NK-92 (cell line): ENCODE data around the gene TIMM8B.
"Not testable (repeated sequence)": the region's sequence is repeated elsewhere in the genome, so short reads cannot be mapped to it uniquely, and the experiment has no call there.

Experiments used
- DNase-seq: peaks from one replicate; lab custom pipeline; 2025; ENCODE audit not compliant: unreplicated experiment; lab: John Stamatoyannopoulos, UW

The TIMM8B gene, protein sequence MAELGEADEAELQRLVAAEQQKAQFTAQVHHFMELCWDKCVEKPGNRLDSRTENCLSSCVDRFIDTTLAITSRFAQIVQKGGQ

DNA sequence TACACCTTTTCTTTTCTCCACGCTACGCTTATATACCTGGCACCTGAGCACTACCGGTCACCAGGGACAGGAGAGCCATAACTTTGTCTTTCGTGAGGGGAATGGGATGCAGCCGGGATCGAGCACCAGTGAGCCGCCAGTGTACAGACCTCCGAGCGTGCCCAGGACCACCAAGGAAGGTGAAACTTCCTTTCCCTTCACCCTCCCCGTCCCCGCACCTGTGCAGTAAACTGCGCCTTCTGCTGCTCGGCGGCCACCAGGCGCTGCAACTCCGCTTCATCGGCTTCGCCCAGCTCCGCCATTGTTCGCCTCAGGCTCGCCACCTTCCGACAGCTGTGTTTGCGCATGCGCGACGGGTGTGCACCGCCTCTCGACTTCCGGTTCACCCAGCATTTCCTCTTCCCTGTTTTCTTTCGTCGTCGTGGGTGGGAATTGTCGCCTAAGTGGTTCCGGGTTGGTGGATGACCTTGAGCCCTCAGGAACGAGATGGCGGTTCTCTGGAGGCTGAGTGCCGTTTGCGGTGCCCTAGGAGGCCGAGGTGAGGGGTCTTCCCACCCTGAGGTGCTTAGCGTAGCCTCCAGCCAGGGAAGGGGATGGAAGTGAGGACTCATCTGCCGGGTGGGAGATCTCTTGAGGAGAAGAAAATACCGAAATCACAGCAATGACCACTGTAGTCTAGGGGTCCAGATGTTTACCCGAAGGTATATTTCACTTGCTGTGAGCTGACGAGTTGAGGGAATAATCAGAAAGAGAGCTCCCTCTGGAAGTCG is at the start of gene TIMM8B, which contains the start of gene SDHD:
Gene TIMM8B (minus strand): TSS at position 335 of the 770 bp plus-strand sequence. CDS start 33 bp downstream, at position 302.
Gene SDHD (plus strand): TSS at position 452 of the 770 bp plus-strand sequence. CDS start 35 bp downstream, at position 487.
- DNase-seq = peak; percentile 81

DNA sequence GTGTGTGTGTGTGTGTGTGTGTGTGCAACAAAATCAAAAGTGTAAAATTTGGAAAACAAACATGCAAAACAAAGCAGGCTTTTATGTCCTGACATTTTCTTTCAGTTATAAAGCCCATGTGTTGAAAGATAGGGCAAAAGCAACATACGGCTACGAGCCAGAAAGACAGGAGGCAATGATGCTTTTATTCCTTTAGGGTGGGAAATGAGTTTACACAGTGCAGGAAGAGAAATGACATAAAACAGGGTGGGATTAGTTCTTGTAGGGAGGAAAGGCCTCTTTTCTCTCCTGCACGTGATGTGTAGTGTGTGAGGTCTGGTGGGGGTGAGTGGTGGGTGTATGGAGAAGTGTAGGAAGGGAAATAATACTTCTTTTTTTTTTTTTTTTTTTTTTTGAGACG is 47.9 kb upstream of the TIMM8B start:
- no peak for DNase-seq

DNA sequence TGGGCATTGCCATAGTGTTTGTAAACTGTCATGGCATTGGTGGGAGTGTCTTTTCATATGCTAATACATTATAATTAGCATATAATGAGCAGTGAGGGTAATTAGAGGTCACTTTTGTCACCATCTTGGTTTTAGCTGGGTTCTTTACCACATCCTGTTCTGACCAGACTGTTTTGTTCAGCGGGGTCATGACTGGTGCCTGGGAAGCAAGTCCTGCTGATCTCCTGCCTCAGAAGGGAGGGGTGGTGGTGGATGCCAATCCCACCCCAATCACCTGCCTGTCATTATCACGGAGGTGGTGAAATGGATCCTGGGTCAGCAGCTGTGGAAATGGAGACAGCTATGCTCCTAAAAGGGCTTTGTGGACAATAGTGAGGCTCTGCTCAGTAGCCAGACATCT is 46.2 kb upstream of the TIMM8B start:
- no peak for DNase-seq

DNA sequence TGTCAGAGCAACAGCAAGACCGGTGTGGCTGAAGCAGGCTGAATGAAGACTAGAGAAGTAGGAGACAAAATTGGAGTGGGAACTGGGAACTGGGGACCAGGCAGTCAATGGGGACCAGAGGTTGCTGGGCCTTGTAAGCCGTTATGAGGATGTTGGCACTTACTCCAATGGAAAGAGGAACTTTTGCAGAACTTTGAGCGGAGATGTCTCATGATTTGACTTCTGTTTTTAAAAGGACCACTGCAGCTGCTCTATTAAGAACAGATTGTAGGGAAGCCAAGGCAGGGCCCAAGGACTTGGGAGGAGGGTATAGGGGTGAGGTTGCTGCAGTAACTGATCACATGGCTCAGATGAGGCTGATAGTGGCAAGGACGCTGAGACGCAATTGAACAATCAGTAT is 43.1 kb upstream of the TIMM8B start:
- no peak for DNase-seq

DNA sequence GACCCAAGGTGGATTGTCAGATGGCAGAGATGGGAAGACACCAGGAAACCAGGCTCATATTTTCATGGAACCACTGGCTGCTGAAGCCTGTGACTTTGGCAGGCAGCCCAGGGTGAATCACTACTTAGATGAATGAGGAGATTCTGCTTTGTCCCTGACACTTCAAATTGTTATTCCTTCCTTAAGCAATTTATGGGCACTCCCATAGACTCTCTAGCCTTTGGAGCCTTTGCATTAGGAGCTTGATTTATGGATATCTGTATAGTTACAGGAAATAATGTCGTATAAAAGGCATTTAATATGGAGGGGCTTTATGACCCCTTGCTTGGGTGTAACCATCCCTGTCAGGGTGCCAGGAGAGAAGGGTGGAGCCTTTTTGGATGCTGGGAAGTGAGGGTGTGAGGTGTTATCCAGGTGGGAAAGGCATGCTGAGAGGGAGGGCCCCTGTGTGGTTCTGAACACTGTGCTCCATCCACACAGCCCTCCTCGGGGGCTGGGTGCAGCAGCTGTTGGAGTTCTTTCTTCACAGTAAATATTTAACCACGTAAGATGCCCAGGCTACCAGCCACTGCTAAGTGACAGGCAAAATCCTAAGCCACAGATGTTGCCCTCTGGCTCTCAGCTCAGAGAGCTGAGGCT is 42.0 kb upstream of the TIMM8B start:
- no peak for DNase-seq

DNA sequence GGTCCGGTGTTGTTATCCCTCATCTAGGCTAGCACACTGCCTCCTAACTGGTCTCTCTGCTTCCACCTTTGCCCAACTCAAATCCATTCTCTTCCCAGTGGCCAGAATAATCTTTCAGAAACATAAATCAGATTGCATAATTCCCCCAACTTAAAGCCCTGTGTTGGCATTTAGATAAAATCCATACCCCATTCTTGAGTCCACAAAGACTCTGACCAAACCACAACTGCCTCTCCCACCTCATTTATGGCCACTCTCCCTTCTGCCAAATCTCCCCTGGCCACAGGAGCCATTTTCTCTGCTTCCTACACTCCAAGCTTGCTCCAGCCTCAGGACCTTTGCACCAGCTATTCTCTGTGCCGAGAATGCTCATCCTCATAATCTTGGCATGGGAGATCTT is 40.5 kb upstream of the TIMM8B start:
- DNase-seq = no peak

DNA sequence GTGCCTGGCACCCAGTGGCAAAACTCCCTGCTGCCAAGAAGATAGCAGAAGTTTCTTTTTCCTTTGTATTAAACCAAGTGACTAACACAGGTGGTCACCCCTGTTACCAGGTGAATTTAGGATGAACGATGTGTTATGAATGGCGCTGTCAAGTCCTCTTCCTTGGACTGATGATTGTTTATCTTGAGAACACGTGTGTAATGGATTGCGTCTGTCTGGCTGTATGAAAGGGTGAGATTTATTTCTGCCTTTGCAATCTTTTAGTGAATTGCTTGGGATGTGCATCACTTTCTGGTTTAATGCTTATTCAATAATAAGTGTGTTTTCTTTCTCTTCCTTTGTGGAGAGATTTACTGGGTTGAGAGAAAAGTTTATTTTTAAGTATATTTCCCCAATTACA is 36.6 kb upstream of the TIMM8B start:
- DNase-seq = no peak

DNA sequence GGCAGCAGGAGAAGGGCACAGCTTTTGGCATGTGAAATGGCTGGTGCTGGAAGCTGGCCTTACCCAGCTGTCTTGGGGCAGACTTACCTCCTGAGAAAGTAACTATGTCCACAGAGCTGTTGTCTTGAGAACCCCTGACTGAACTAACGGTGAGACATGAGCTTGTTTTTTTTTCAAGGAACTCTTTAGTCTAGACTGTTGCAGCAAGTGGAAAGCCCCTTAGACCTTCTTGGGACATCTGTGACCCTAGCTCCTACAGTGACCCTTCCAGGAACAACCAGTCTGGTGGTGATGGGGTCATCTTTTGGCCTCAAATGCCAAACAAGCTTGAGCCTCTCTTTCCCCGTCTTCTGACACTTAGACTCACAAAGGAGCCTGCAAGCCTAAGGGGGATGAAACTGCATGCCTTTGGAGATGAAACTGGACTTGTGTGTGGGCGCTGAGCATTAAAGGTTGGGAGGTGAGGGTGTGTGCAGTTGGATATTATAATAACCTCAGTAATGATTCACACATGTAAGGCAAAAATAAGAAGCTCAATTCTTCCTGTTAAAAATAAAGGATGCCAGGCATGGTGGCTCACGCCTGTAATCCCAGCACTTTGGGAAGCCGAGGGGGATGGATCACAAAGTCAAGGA is 35.5 kb upstream of the TIMM8B start:
- DNase-seq = no peak

DNA sequence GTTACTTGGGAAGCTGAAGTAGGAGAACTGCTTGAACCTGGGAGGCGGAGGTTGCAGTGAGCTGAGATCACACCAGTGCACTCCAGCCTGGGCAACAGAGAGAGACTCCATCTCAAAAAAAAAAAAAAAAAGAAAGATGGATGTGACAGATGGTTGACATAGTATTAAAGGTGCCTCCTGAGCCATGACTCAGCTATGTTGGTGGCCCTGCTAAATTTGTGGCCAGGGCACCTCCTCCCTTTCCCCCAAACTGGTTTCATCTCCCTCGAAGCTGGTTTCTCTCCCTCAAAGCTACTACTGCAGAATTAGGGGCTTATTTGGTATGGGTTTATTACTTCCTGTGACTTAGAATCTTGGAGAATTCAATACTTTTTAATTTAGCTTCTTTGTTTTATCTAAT is 31.6 kb upstream of the TIMM8B start:
- no peak for DNase-seq

DNA sequence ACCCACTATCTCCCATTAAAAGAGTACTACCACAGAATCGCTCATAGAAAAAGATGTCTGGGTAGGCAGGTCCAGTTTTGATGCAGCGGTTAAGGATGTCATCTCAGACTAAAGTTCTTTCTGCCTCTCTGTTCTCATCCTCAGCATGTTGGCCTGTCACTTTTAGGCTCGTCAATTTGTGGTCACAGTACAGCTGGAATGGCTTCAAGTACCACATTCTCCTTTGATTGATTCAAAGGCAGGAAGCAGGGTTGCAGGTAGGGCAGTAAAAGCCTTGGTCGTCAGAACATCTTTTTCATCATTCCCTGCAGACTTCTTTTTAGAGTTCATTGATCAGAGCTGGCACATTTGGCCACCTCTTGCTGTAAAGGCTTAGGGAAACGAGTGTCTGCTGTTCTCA is 28.8 kb upstream of the TIMM8B start:
- DNase-seq = no peak

DNA sequence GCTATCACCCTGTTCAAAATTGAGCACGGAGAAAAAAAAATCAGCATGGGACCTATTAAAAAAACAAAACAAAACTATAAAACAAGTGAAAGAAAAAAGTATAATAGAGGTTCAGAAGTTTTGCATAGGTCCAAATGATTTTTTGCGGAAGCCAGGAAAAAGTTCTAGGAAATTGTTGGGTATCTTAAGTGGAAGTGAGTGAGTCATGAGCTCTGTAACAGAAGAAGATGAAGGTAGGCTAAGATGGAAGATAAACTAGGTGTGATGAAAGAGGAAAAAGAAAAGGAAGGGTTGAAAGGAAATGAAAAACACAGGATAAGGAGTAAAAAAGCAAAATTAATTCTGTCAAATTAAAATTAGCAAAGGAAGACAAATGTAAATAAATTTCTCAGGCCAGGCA is 27.9 kb upstream of the TIMM8B start:
- DNase-seq = no peak

DNA sequence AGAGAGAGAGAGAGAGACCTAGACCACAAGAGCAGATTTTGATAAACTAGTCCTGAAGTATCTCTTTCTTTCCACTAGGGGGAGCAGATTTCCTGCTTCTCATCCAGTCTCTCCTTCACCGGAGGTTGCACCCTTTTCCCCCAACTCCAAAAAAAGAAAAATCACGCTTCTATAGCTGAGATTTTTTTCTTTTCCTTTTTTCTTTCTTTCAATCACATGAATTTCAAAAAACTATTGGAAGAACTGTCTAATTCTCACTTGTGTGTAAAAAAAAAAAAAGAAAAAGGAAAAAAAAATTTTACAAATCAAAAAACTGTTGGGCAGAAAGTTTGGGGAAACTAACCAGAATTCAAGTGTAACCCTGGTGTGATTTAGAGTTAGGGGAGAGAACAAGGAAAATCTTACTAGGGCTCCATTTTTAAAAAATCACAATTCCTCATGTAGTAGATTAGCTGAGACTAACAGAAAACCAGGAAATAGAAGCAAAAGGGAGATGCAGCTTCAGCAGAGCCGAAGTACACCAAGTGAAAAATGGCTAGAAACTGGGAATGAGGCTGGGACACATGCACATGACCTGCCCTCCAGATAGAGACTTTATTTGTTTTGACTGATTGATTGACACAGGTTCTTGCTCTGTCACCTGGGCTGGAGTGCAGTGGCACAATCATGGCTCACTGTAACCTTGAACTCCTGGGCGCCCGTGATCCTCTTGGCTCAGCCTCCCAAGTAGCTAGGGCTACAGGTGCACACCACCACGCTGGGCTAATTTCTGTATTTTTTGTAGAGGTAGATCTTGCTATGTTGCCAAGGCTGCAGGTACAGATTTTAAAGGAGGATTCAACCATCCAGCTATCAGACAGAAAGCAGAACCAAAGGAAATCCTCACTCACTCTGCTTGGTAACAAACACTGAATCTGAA is 27.2 kb upstream of the TIMM8B start:
- DNase-seq = no peak

DNA sequence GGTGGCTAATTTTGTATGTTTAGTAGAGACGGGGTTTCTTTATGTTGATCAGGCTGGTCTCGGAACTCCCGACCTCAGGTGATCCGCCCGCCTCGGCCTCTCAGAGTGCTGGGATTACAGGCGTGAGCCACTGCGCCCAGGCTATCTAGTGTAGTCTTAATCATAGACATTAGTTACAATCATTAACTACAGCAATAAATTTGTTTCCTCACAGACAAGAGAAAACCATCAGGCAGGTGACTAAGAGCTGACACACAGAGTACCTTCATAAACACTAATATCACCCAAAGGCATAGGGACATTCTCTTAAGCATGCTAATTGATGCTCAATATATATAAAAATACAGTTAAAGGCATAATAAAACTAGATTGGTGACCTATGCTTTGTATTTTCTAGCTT is 19.5 kb upstream of the TIMM8B start:
- no peak for DNase-seq

DNA sequence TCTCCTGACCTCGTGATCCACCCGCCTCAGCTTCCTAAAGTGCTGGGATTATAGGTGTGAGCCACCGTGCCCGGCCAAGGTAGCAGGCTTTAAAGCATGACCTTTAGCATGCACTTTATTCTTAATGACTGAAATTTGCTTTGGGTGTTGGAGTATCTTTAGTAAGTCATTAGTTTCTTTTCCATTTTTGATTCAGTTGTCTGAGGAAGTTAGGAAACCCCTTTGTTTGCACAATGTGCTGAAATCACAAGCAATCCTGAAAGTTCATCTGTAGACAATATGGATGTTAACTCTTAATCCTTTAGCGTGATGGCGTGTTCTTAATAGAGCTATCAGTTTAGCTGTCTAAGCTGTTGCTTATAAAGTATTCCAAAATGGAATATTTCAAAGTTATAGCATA is 16.9 kb upstream of the TIMM8B start:
- no peak for DNase-seq

DNA sequence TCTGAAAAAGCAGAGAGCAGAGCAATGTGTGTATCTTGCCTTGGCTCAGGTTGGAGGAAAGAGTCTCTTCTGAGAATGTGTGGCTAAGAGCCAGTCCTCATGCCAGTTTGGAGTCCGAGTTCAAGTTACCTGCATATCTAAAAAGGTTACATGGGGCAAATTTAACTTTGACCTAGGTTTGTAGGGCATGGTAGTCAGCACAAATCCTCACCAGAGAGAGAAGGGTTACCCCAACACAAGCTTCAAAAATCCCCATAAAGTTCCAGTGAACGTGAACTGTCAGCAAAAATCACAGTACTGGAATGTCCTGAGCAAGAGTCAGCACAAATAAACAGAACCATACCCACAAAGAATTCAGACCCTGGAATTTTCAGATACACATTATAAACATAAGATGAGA is 13.9 kb upstream of the TIMM8B start:
- no peak for DNase-seq

DNA sequence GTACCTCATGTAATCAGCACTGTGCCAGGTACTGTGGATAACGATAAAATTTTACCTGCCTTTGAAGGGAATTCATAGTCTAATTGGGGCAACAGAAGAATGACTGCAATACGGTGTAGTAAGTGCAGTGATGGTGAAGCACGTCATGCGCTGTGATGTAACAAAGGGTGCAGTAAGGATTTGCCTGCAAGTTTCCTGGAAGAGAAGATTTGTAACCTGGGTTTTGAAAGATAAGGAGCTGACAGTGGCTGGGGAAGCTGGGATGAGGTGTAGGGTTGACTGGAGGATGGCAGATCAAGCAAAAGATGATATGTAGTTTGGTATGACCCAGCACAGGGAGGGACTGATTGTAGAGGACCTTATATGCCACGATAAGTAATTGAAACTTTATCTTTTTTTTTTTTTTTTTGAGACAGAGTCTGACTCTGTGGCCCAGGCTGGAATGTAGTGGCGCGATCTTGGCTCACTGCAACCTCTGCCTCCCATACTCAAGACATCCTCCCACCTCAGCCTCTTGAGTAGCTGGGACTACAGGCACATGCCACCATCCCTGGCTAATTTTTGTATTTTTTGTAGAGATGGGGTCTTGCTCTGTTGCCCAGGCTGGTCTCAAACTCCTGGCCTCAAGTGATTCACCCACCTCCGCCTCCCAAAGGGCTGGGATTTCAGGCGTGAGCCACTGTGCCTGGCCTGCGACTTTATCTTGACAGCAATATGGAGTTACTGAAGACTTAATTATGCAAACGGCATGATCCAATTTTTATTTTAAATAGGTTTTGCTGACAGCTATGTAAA is 11.4 kb upstream of the TIMM8B start:
- DNase-seq = no peak

DNA sequence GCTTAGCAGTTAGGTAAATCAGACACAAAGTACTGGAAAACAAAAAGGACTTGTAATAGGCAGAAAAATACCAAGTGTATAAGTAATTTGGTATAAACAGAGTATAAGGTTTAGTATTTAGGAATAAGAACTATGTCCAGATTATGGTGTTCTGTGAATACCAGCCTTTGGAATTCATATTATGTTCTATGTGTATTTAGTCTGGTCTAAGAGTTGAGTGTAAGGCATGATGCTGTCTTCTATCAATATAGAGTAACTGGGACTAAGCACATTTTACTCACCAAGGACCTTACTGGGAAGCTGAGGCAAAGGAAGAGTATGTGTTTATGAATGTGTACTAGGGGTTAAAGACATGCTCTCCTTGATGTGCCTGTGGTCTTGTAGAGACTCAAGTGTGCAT is 9.6 kb upstream of the TIMM8B start:
- DNase-seq = no peak

DNA sequence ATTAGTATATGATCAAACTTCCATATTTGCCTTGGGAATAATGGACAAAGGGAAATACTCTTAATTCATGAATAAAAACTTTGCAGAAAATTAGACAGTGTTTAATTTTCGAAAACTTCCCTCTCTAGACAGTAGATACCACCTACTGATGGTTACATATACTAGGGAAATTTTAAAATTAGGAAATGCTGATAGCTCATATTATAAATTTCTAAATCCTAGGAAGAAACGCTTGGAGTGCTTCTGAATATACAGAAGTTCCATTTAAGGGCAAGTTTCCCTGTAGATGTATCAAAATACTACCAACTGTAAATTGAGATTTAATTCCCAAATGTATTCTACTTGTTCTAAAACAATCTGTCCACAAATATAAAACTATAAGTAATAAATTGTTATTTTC is 8.7 kb upstream of the TIMM8B start:
- DNase-seq = not testable (repeated sequence)

DNA sequence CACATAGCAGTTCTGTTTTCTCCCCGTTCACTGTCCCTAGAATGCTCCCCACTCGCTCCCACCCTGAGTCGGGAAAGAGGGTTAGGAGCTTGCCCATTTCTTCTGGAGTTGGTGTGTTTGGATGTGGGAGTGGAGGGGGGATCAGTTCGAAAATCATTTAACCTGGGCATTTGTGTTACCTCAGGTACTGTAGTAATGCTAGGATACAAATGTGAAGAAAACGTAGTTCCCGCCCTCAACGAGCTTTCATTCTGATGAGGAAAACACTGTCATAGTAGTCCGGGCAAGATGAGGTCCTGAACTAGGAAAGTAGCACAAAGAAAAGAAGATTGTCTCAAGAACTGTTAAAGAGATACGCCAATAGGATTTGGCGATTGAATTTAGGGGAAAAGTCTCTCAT is 656 bp upstream of the TIMM8B start:
- DNase-seq = no peak

DNA sequence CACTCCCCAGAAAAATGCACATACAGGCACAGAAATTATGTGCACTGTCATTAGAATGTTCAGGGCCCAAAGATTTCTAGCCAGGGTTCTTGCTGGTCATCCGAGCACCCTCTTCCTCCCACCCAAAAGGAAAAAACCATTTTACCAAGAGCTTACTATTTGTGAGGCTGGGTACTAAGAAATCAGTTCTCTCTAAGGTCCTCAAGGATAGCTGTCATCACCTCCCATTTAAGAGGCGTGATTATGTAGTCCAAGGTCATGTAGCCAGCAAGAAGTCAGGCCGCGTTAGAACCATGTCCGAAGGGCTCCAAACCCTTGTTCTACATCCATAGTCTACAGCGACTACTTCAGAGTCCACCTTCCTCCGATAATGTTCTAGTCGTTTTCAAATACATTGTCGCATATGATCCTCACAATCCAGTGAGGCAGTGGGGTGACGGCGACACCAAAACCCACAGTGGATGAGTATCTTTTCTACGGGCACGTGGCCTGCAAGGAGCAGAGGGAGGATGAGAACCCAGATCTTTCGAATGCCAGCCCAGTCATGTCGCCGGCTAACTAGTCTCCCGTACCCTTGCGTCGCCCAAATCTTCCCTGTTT is 634 bp downstream of the TIMM8B start:
- DNase-seq = no peak
